HG03558 (cell line): ENCODE data around the gene TFB2M.

Source experiments
- ATAC-seq: cut with Tn5 transposase; IDR thresholded peaks from one replicate; pipeline ENCODE4 v1.9.1; 2021; ENCODE audit warnings: moderate number of reproducible peaks; ENCODE audit not compliant: unreplicated experiment; ENCODE audit errors: extremely low read depth

The TFB2M gene

DNA sequence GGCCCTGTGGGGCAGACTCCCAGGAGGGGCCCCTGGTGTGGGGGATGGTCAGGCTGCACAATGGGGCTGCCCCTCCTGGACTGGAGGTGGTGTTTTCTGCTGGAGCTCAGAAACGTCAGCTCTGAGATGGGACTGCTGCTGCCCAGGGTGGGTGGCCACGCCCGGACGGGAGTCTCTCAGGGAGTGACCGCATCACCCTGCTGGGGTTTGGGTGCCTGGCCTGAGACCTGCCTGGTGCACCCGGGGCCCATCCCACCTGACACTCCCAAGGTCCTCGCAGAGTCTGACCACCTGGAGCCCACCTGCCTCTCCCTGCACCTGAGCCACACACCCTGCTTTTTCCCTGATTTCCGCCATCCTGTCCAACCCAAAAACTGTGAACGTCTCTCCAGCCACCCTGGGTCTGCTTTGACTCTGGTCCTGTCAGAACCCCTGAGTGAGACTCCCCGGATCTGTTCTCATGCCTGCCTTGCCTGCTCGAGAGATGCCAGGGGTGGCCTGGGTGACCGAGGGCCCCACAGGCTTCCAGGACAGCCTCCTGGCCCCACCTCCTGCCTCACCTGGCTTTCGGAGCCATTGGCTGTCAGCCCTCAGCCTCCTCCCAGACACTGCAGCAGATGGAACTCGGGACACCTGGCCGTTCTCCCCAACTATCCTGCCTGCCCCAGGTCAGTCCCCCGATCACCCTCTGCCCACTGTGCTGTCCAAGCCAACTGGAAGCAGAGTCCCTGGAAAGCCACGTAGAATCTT, 47.4 kb downstream of the TFB2M start:
- no peak for ATAC-seq

DNA sequence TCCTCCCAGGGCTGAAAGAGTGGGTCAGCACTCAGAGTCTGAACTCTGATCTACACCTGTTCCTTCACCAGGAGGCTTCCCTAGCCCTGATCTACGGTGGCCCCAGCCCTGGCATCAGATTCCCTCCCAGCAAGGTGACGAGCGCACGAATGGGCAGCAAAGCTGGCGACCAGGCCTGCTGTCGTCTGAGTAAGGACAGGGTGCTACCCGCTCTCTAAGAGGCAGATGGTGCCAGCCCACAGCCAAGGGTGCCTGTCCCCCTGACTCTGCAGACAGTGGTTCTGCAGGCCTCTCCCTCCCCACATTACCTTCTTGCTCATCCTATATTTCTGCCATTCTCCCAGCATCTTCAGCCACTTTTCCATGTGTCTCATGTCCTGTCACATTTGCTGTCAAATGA, 48.7 kb downstream of the TFB2M start:
- ATAC-seq: no peak

DNA sequence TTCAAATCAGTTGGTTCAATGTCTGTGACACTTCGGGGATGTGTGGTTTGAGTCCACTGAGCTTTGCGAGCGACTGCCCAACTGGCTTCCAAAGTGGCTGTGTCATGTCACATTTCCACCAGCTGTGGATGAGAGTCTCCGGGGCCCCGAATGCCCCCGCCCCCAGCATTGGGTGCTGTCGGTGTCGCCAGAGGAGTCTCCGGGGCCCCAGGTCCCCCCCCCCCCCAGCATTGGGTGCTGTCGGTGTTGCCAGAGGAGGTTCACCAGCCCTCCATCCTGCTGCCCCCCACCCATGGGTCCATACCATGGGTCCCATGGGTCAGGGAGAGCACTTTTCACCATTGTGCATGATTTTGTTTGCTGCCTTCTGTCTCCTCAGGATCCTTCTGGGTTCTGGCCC, 49.9 kb downstream of the TFB2M start:
- no peak for ATAC-seq

DNA sequence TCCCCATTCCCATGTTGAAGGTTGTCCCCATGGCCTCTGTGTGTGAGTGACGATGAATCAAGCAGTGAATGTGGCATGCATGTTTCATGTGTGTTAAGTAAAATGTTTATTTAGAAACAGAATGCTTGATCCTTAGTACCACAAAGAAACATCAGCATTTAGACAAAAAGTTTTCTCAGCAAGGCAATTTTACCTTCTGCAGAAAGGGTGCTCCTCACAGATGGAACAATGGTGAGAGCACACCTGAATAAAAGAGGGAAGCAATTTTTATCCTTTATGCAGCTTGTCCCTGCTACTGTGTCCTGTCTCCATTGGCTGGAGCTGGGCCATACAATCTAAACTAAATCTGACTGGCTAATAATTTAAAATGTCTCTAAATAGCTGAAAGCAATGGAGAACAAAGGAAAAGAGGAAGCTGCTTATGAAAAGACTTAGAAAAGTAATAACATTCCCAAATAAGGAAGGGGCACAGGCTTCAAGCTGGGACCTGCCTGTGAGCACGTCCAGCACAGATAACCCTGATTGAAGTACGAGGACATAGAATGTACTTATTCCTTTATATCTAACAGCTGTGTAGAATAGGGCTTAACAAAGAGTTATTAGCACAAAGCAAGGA, 50.6 kb downstream of the TFB2M start:
- ATAC-seq: no peak

DNA sequence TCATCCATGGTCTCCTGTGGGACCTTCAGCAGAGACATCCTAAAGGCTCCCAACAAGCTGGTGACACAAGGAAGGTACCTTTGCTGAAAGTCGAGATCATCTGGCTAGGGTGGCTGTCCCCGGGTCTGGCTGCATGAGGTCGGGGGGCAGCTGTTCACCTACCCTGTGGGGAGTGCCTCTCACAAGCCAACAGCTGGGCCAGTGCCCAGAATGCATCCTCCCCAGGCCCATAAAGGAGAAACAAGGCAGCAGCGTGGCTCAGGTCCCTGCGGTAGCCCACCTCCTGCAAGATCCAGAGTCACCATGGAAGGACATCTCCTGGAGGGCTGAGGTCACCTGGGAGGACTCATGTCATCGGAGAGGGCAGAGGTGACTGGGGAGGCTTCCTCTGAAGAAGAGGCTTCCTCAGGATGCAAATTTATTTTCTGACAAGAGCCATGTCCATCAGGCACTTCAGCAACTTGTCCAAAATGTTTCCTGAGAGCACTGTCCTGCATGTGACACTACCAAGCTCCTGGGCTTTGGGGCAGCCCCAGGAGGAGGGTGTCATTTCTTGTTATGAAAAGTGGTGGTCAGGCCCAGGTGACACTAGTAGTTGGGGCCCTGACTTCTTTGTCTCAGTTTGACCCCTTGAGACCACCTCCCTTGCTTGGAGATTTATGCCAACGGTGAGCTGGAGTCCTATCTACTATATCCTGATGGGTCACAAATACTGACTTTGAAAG, 52.3 kb downstream of the TFB2M start:
- no peak for ATAC-seq

DNA sequence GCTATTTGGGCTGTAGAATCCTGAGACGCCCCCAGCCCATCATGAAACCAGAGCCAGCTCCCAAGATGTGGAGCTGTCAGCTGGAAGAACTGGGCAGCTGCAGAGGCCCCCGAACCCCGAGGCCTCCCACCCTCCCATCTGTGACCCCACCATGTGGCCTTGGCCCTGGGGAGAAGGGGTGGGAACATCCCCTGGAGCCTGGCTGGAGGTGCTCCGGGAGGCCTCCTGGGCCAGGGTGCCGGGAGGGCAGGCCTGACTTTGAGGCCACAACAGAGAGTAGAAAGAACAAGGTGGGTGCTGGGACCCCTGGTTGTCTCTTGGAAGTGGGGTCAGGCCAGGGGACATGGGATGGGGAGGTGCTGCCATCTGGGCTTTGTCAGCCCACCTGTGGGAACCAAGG, 53.0 kb downstream of the TFB2M start:
- no peak for ATAC-seq

DNA sequence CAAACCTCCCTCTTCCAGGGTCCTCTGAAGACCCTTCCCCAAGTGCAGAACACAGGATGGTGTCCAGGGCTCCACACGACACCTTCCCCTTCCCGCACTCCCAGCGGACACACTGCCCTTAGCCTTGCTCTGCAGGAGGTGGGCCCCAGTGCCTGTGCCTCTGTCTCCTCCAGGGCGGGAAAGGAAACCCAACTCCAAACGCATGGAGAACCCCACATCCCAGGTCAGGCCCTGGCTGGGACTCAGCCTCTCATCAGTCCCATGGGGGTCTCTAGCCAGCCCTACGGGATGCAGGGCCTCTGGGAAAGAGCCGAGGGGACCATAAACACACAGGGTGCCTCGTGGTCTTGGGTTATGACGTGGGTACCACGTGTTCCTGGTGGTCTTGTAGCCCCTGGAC, 53.4 kb downstream of the TFB2M start:
- no peak for ATAC-seq

DNA sequence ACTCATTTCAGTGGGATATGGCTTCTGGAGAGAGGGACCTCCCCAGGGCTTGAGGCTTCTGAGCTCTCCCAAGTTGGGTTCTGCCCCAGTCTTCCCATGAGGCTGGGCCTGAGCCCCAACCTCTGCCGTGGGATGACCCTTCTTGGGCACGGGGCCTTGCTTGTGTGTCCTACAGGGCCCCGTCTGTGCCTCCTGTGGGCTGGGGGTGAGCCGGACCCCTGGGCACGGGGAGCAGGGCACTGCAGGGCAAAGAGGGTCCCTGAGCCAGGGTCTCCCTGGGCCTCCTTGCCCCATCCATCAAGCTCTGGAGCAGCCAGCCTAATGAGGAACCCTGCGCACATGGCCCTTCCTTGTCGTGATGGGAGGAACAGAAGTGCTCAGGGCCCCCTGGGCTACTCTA, 53.8 kb downstream of the TFB2M start:
- no peak for ATAC-seq

DNA sequence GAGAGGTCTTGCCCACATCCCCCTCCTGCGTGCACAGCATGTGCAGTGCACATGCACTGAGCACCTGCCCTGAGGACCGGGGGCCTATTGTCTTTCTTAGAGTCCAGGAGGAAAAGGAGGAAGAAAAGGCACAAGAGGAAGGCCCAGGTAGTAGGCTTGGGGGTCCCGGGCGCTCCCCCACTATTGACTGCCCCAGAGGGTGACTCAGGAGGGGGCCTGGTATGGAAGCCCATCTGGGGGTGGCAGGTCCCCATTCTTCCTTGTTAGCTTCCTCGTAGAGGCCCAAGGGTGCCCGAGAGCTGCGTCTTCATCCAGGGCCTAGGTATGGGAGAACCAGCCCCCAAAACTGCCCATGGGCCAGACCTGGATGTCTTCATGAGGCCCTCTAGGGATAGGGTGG, 54.9 kb downstream of the TFB2M start:
- ATAC-seq: no peak

DNA sequence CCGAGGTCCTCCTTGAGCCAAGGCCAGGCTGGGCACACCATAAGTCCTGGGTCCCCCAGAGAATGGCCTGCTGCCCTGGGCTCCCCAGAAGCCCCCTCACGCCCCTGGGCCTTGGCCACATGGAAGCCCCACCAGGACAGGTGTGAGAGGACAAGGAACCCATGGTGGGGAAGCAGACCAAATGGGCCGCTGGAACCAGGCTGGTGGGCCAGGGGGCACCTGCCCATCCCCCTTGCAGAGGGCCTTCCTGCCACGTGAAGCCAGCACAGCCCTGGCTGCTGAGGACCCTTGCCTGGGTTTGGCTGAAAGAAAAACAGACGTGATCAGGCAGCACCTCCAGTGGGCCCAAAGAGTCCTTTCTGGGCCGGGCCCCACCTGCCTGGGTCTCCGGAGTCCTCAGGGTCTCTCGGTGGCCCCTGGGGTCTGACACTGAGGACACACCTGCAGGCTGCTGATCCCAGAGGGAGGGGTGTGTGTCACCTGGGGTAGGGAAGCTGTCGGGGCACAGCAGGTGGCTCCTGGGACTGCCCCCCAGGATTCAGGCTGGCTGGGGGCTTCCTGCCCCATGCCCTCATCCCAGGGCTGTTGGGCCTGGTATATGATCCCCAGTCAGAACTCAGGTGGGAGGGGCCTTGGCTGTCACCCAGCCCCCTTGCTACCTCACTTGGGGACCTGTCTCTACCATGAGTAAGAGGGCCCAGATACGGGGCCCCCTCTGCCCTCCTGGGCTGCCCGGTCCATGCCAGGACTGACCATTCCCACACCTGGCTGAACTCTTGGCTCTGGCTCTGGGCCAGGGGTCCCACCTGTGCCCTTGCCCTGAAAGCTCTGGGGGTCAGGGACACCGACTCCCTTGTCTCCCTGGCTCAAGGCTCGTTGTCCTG, 55.7 kb downstream of the TFB2M start:
- ATAC-seq: no peak

DNA sequence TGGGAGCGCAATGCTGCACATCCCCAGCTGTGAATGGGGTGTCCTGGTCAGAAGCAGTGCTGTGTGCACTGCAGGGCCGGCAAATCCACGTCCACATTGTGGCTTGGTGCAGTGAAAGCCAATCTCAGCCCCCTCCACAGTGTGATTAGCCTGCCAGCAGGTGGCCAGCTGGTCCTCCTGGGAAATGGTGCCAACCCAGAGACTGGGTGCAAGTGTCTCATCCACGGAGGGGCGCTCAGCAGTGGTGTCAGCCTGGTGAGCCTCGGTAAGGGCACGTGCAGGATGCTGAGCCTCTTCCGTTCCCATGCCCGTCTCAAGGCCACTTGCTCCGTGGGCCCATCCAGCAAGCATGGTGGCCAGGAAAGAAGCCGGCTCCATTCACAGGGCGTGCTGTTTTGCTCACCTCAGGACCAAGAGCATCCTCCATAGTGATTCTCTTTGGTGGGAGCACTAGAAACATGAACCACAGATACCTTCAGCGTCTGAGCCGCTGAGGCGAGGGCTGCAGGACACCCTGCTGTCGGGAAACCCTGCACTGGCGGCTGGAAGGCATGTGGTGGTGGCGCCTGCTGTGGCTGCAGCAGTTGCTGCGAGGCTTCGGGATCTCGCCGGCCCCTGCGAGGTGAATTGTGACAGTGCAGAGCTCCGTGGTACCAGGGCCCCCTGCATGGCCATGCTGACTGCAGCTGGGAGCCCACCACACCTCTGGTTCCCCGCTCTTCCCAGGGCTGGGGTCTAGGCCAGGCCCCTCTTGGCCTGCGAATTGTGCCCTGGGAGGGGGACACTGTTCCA, 57.0 kb downstream of the TFB2M start:
- no peak for ATAC-seq

DNA sequence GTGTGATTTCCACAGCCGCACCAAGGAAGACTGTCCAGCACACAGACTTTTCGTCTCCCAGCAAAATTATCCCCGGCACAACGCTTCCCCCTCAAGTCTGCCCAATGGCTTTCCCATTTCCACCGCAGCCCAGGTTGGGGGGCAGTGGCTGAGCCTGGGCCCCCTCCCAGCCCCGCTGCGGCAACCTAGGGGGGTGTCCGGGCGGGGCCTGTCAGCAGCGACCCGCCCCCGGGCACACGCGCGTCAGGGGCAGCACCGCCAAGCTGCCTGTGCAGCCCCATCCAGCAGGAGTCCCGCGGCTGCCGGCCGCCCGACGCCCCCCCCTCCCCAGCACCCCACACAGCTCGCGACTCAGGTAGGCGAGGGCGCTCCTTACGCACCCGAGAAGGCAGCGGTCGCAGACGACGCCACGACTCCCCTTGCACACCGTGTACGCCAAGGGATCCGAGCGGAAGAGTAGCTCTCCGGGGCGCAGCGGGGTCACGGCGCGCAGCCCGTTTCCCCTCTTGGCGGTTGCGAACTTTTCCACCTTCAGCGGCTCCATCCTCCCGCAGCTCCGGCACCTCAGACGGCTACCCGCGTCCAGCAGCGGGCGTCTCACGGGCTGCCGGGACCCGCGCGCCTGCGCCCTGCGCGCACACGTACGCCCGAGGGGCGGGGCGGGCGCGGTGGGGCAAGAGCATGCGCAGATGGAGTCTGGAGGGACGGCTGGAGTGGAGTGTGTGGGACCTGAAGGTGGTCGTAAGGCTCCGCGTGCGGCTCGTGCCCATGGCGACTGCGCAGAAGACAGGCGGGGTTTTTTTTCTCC, 59.2 kb downstream of the TFB2M start, which contains the start of gene SMYD3:
TSS of gene SMYD3 (minus strand) at position 606 of the 808 bp plus-strand sequence.
- ATAC-seq: peak; percentile 67

DNA sequence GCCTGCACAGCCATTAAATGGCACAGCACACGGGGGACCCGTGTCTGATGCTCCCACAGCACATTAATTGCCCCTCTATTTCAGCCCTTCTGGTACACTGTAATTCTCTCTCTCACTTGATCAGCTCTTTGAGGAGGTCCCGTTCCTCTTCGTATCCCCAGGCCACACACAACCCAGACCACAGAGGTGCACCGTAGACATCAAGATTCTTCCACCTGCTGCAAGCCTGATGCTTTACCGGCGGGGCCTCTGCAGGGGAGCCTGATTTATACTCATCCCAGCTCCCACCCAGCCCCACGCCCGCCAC, 59.7 kb downstream of the TFB2M start:
- no peak for ATAC-seq

DNA sequence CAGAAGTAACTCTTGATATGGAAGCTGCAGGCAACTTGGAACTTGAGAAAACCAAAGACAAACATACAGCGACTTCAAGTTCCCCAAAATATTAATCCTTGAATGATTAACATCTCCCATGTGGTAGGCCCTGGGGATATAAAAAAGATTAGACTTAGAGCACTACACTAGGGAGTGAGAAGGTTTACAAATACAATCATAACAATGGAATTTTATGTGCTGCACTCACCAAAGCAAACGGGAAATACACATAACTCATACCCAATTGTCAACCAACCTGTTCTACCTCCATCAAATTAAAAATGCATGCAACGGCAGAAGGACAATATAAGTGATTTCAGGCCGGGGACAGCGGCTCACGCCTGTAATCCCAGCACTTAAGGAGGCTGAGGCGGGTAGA, 62.7 kb downstream of the TFB2M start:
- ATAC-seq: no peak

DNA sequence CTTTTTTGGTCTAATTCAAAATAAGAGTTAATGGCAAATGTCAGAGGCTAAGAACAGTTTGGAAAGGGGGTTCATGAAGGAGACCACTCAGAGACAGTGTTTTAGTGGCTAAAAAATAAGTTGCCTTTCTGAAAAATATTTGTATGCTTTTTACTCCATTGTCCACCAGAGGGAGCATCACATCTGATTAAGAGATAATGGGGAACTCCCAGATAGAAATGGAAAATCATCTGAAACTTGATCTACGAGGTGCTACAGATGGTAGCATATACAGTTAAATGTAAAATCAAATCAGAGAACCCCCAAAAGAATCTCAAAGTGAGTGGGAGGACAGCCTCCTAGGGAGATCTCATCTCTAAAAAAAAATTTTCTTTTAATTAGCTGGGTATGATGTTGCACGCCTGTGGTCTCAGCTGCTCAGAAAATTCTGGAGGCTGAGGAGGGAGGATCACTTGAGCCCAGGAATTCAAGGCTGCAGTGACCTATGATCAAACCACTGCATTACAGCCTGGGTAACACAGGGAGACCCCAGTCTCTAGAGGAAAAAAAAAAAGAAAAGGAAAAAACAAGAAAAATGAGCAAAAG, 68.6 kb downstream of the TFB2M start:
- ATAC-seq: no peak

DNA sequence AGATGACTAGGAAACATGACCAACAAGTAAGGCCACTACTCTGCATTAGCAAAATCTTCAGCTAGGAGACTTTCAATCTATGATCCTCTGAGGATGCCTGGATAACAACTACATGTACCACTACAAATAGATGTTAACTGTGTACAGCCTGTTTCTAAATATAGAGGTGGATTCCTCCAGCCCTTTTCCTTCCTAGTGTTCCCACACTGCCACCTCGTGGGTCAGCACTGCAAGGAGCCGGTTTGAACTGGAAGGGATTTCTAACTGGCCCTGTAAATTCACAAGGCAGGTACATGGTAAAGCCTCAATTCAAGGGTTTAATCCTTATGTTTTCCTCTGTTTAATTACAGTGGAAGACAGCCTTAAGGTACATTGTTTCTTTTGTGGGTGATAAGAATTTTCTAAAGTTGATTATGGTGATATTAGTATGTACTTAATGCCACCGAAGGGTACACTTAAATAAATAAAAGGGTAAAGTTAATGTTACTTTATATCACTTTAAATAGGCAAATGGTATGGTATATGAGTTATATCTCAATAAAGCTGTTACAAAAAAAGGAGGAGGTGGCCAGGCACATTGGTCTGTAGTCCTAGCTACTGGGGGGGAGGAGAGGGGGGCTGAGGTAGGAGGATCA, 73.3 kb downstream of the TFB2M start:
- no peak for ATAC-seq

DNA sequence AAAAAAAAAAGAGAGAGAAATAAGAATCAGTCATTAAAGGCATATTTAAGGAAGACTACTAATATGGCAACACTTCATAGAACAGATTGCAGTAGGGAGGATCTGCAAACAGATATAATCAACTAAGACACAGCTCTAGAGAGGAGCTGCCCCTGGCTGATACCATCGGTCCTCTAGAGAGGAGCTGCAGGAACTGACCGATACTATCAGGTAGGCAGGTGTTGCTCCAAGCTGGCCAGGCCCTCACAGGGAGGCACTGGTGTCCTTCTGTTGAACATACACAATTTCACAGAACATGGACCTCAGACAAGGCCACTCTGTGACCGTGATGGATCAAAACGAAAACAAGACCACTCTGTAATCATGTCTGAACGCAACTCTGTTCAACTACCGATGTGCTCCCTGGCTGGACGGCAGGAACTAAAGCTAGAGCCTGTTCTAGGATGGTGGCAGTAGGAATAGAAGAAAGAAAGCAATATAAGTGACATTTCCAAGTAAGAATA, 74.5 kb downstream of the TFB2M start:
- ATAC-seq: no peak
